SK-N-SH (cell line): ENCODE measurements around the gene PROSER3. TPM values are rescaled to one million over a fixed set of nuclear protein-coding genes. Genes with fewer than 3 reads are reported as not detected.

Source experiments
- CTCF ChIA-PET: fragments of 300-600, 350-600 bp; formaldehyde crosslinking; extraction: SDS; loops from one replicate; lab custom pipeline; 2021; lab: Yijun Ruan, JAX
- POLR2A ChIA-PET: fragments of 350-600 bp; sonication (Branson Sonifier 250); formaldehyde crosslinking; extraction: SDS; loops from one replicate; lab custom pipeline; 2020; ENCODE audit warnings: antibody characterized with exemption, inconsistent platforms; lab: Yijun Ruan, JAX
- DNase-seq: peaks from one replicate; pipeline ENCODE4 v3.0.0; 2012
- H2AFZ ChIP-seq: fragments of 200-600 bp; sonication (generic); 2 replicates; pipeline ENCODE4 v1.8.1; 2016; ENCODE audit warnings: antibody characterized with exemption, mild to moderate bottlenecking, low read depth
- H3F3A ChIP-seq: fragments of 200-600 bp; sonication (generic); replicated peaks from 2 replicates; pipeline ENCODE3; 2016; ENCODE audit warnings: antibody characterized with exemption, mild to moderate bottlenecking; ENCODE audit not compliant: insufficient read depth
- H3K27ac ChIP-seq, 2 experiments: fragments of 200-500 bp in 1 of 2; fragments of 200-600 bp in 1 of 2; sonication (Bioruptor generic) in 1 of 2; sonication (generic), shearing (Covaris generic) in 1 of 2; 2 replicates each; pipeline versions ENCODE4 v1.5.1 to v1.6.1; 2014 to 2016; ENCODE audit warnings: low read depth in 2 of 2, inconsistent platforms in 1 of 2, low read length in 1 of 2, mild to moderate bottlenecking in 1 of 2, mixed read lengths in 1 of 2
- H3K27me3 ChIP-seq: fragments of 200-600 bp; sonication (generic), shearing (Covaris generic); 2 replicates; pipeline ENCODE4 v1.6.1; 2016; ENCODE audit warnings: mixed run types; ENCODE audit not compliant: insufficient read depth
- H3K36me3 ChIP-seq, 2 experiments: fragments of 200-500 bp in 1 of 2; fragments of 200-600 bp in 1 of 2; sonication (Bioruptor generic) in 1 of 2; sonication (generic) in 1 of 2; replicated peaks in 1 of 2; 2 replicates each; pipeline versions ENCODE3 to v1.5.1; 2014 to 2016; ENCODE audit warnings: low read length in 1 of 2, mild to moderate bottlenecking in 1 of 2; ENCODE audit not compliant: insufficient read depth in 2 of 2, control insufficient read depth in 1 of 2
- H3K4me1 ChIP-seq, 2 experiments: fragments of 200-500 bp in 1 of 2; fragments of 200-600 bp in 1 of 2; sonication (Bioruptor generic) in 1 of 2; sonication (generic), shearing (Covaris generic) in 1 of 2; 2 replicates each; pipeline versions ENCODE4 v1.5.1 to v1.6.1; 2014 to 2016; ENCODE audit warnings: low read depth in 1 of 2, low read length in 1 of 2, mixed run types in 1 of 2; ENCODE audit not compliant: insufficient read depth in 2 of 2, control insufficient read depth in 1 of 2
- H3K4me2 ChIP-seq: fragments of 200-600 bp; sonication (generic), shearing (Covaris generic); 2 replicates; pipeline ENCODE4 v1.6.1; 2017; ENCODE audit warnings: mixed run types
- H3K4me3 ChIP-seq, 2 experiments: fragments of 200-500 bp in 1 of 2; fragments of 200-600 bp in 1 of 2; sonication (Bioruptor generic) in 1 of 2; sonication (generic), shearing (Covaris generic) in 1 of 2; 2 replicates each; pipeline versions ENCODE4 v1.5.1 to v1.8.1; 2014 to 2016; ENCODE audit warnings: low read depth in 2 of 2, inconsistent platforms in 1 of 2, low read length in 1 of 2, mild to moderate bottlenecking in 1 of 2, mixed read lengths in 1 of 2, moderate library complexity in 1 of 2
- H3K79me2 ChIP-seq: fragments of 200-600 bp; sonication (generic); 2 replicates; pipeline ENCODE4 v1.8.1; 2017; ENCODE audit warnings: mild to moderate bottlenecking; ENCODE audit not compliant: insufficient read depth
- H3K9ac ChIP-seq: fragments of 200-600 bp; sonication (generic); 2 replicates; pipeline ENCODE4 v1.6.1; 2017; ENCODE audit warnings: mixed run types
- H3K9me2 ChIP-seq: fragments of 200-600 bp; sonication (generic); 2 replicates; pipeline ENCODE4 v1.6.1; 2017; ENCODE audit warnings: mixed run types
- H3K9me3 ChIP-seq: fragments of 200-600 bp; sonication (generic); 2 replicates; pipeline ENCODE4 v1.6.1; 2017; ENCODE audit warnings: mixed run types, mild to moderate bottlenecking, moderate library complexity
- H4K20me1 ChIP-seq: fragments of 200-600 bp; sonication (generic); 2 replicates; pipeline ENCODE4 v1.6.1; 2017; ENCODE audit warnings: mild to moderate bottlenecking, mixed run types; ENCODE audit not compliant: insufficient read depth
- CHD2 ChIP-seq: fragments of 150-350 bp; IDR thresholded peaks from 2 replicates; pipeline ENCODE4 v1.6.1; 2018; ENCODE audit warnings: low read length; ENCODE audit not compliant: partially characterized antibody
- EP300 ChIP-seq, 2 experiments: IDR thresholded peaks; 2 replicates each; pipeline versions ENCODE4 v1.4.0 to v1.6.1; 2012; ENCODE audit warnings: borderline replicate concordance in 1 of 2, low read depth in 1 of 2, low read length in 1 of 2
- EZH2phosphoT487 ChIP-seq: fragments of 200-600 bp; sonication (generic); IDR thresholded peaks from 2 replicates; pipeline ENCODE4 v1.6.1; 2017; ENCODE audit warnings: low read depth, mixed run types, mild to moderate bottlenecking, antibody characterized with exemption, moderate library complexity, borderline replicate concordance
- FOSL2 ChIP-seq: IDR thresholded peaks from 2 replicates; pipeline ENCODE4 v1.4.0; 2012; ENCODE audit warnings: low read depth, mild to moderate bottlenecking, moderate library complexity, borderline replicate concordance
- FOXM1 ChIP-seq: IDR thresholded peaks from 2 replicates; pipeline ENCODE4 v1.4.0; 2012; ENCODE audit warnings: low read depth, mild to moderate bottlenecking
- GATA2 ChIP-seq: sonication (generic); formaldehyde crosslinking; IDR thresholded peaks from 2 replicates; pipeline ENCODE4 v1.5.0; 2020; ENCODE audit warnings: mild to moderate bottlenecking, missing genetic modification reagents
- JUND ChIP-seq: IDR thresholded peaks from 2 replicates; pipeline ENCODE4 v1.4.0; 2012
- MEF2A ChIP-seq: IDR thresholded peaks from 2 replicates; pipeline ENCODE4 v1.4.0; 2012; ENCODE audit warnings: low read depth, borderline replicate concordance
- NFIC ChIP-seq: IDR thresholded peaks from 2 replicates; pipeline ENCODE4 v1.4.0; 2012; ENCODE audit warnings: borderline replicate concordance
- NRF1 ChIP-seq: IDR thresholded peaks from 2 replicates; pipeline ENCODE4 v1.6.1; 2012; ENCODE audit warnings: low read depth, mild to moderate bottlenecking, low read length
- RCOR1 ChIP-seq: fragments of 150-350 bp; IDR thresholded peaks from 2 replicates; pipeline ENCODE4 v1.6.1; 2017; ENCODE audit warnings: antibody characterized with exemption, low read length
- REST ChIP-seq: IDR thresholded peaks from 2 replicates; pipeline ENCODE4 v1.6.1; 2012; ENCODE audit warnings: mild to moderate bottlenecking, low read depth, low read length, moderate library complexity
- SIN3A ChIP-seq: IDR thresholded peaks from 2 replicates; pipeline ENCODE4 v1.6.1; 2012; ENCODE audit warnings: low read depth, mild to moderate bottlenecking, low read length, moderate library complexity, borderline replicate concordance
- TCF12 ChIP-seq: IDR thresholded peaks from 2 replicates; pipeline ENCODE4 v1.4.0; 2012
- TEAD4 ChIP-seq: IDR thresholded peaks from 2 replicates; pipeline ENCODE4 v1.4.0; 2012; ENCODE audit warnings: mild to moderate bottlenecking, borderline replicate concordance; ENCODE audit not compliant: insufficient read depth
- YY1 ChIP-seq: IDR thresholded peaks from 2 replicates; pipeline ENCODE4 v1.4.0; 2012; ENCODE audit warnings: low read depth, mild to moderate bottlenecking
- WGBS: methylation state at CpG from one replicate; pipeline ENCODE4 v1.1.6; 2017; ENCODE audit warnings: low lambda C conversion rate; 5-methylcytosine and 5-hydroxymethylcytosine counted together
- polyA plus RNA-seq, 3 experiments: library from polyadenylated mRNA; depleted of rRNA; stranded (reverse); fragments of >200 nt; gene quantifications; 2 replicates each; pipeline ENCODE4 v1.2.3, GENCODE V29; 2012

The PROSER3 gene
- polyA plus RNA-seq, 1 of the 3 experiments (the other 2 are of a cell fraction) = 12.5 TPM

- Histone ChIP-seq H3K27me3 (no peaks in the 10 kb centered on the region), H3K79me2 (peaks cover 4% of the 10 kb centered on the region), H2AFZ (no peak overlapping the region), H3K27ac (no peak overlapping the region), H4K20me1 (no peaks in the 10 kb centered on the region; the same call in 1 of the 2 replicates), H3K4me1 (peaks cover 5 to 13% of the 10 kb centered on the region in 2 experiments; a peak in 2 of 4 replicates), H3K36me3 (no peaks in the 10 kb centered on the region), H3K9me2 (no peaks in the 10 kb centered on the region), H3K9me3 (no peaks in the 10 kb centered on the region), H3K4me2 (no peak overlapping the region), H3K9ac (no peak overlapping the region), H3F3A (peaks cover 6% of the 10 kb centered on the region), H3K4me3 (no peak overlapping the region)
- POLR2A ChIA-PET = interaction anchor here (2.0 kb wide), 1 partner anchor 11 kb away, joined by 7 read pairs; no protein-coding TSS in a partner anchor
- CTCF ChIA-PET = interaction anchor here (0.7 to 2.6 kb wide), 3 partner anchors 19 to 510 kb away, joined by 3 to 7 read pairs (median 4); no protein-coding TSS in a partner anchor
- no peak for TF ChIP-seq GATA2 (CRISPR knock-in tag)
- TF ChIP-seq NFIC = no peak
- no peak for TF ChIP-seq SIN3A
- TF ChIP-seq TCF12 = no peak
- no peak for TF ChIP-seq JUND
- no peak for TF ChIP-seq CHD2
- no peak for TF ChIP-seq RCOR1
- TF ChIP-seq EP300 (IDR thresholded peaks at IDR 0.05; ENCODE audit: borderline replicate concordance in 1 of 2, low read depth in 1 of 2, low read length in 1 of 2) = no peak
- TF ChIP-seq EZH2phosphoT487 = no peak
- no peak for TF ChIP-seq MEF2A
- TF ChIP-seq NRF1 = no peak
- no peak for TF ChIP-seq FOXM1
- no peak for TF ChIP-seq REST
- 57% methylated on average over 2 of the region's 2 CpGs for WGBS
- DNase-seq = no peak
Measured at GRCh38 chr19:35713506-35713850, 44.5 kb upstream of the PROSER3 start.

GRCh38 chr19:35713904-35714495 is 44.0 kb upstream of the PROSER3 start:
- H3K27ac ChIP-seq = no peak overlapping the region
- no peaks in the 10 kb centered on the region for H3K9me3 ChIP-seq
- H3K9me2 ChIP-seq = no peaks in the 10 kb centered on the region
- CTCF ChIA-PET = interaction anchor here (0.7 to 2.6 kb wide), 4 partner anchors 14 to 510 kb away, joined by 3 to 7 read pairs (median 4); no protein-coding TSS in a partner anchor
- no peaks in the 10 kb centered on the region for H3K36me3 ChIP-seq
- no peak for DNase-seq
- H3K4me1 ChIP-seq = peaks cover 5 to 18% of the 10 kb centered on the region in 2 experiments; a peak in 3 of 4 replicates
- H3K4me3 ChIP-seq = no peak overlapping the region
- TF ChIP-seq TCF12 = no peak
- TF ChIP-seq FOSL2 = no peak
- no peak for TF ChIP-seq TEAD4
- no peak for TF ChIP-seq SIN3A
- no peak for TF ChIP-seq YY1
- H3F3A ChIP-seq = peaks cover 6% of the 10 kb centered on the region
- H3K79me2 ChIP-seq = peaks cover 10% of the 10 kb centered on the region
- H3K27me3 ChIP-seq = no peaks in the 10 kb centered on the region
- H3K4me2 ChIP-seq = no peak overlapping the region
- H4K20me1 ChIP-seq = peaks cover 5% of the 10 kb centered on the region
- H3K9ac ChIP-seq = no peak overlapping the region
- WGBS = 93% methylated on average over 11 of the region's 12 CpGs
- H2AFZ ChIP-seq = no peak overlapping the region
- POLR2A ChIA-PET = interaction anchor here (1.4 kb wide), 1 partner anchor 11 kb away, joined by 5 read pairs; no protein-coding TSS in a partner anchor
